Measurements from ENCODE around the gene KCNE3. TPM values are rescaled to one million over a fixed set of nuclear protein-coding genes. Genes with fewer than 3 reads are reported as not detected.

The KCNE3 gene
- total and polyA plus RNA-seq, 10 of the 15 experiments (the other 5 are each of a cell fraction or from before 2014, with no cell fraction given), result not detected

GRCh38 chr11:74494916-74495315, 27.6 kb upstream of the KCNE3 start (continued):
- no peak for TF ChIP-seq CTCF (IDR thresholded peaks at IDR 0.05 in 2 of 3, conservative IDR thresholded peaks at IDR 0.05 in 1 of 3; ENCODE audit: control insufficient read depth in 2 of 3, extremely low read depth in 1 of 3, insufficient read depth in 1 of 3, low read depth in 3 of 3, low read length in 3 of 3)
- TF ChIP-seq EP300 (IDR thresholded peaks at IDR 0.05; ENCODE audit: borderline replicate concordance in 1 of 2, control insufficient read depth in 1 of 2, low read depth in 2 of 2, low read length in 2 of 2), result no peak
- TF ChIP-seq POLR2AphosphoS5 (IDR thresholded peaks at IDR 0.05; ENCODE audit: low read length), result no peak
- TF ChIP-seq MTA2 (IDR thresholded peaks at IDR 0.05; ENCODE audit: low read depth), result no peak

GRCh38 chr11:74493791-74494630, 26.7 kb upstream of the KCNE3 start:
- DNase-seq (ENCODE audit: low read depth, low spot score) (peak; percentile 2), ATAC-seq (no peak), FAIRE-seq (no peak)
- Histone ChIP-seq H3K4me2 (ENCODE audit: control insufficient read depth, insufficient read depth) (peak overlapping the region; percentile 80), H3K79me2 (ENCODE audit: control insufficient read depth, insufficient read depth, low read length) (no peaks in the 10 kb centered on the region), H3K4me1 (ENCODE audit: control insufficient read depth, insufficient read depth, low read length) (no peaks in the 10 kb centered on the region; the same call in 1 of the 2 replicates), H3K27me3 (replicated peaks in 1 of 2; ENCODE audit: control insufficient read depth in 2 of 2, insufficient read depth in 2 of 2, low read length in 1 of 2) (no peaks in the 10 kb centered on the region; a peak in 1 of 4 replicates), H3K36me3 (ENCODE audit: control insufficient read depth in 2 of 2, insufficient read depth in 2 of 2, low read length in 1 of 2) (no peaks in the 10 kb centered on the region), H3K9me3 (replicated peaks; ENCODE audit: control insufficient read depth, insufficient read depth, low read length) (no peaks in the 10 kb centered on the region), H3K9ac (ENCODE audit: control insufficient read depth, insufficient read depth, low read length) (peak overlapping the region; percentile 64; the same call in 1 of the 2 replicates), H2AFZ (ENCODE audit: control insufficient read depth, low read depth, low read length) (peak overlapping the region; percentile 93), H3K27ac (ENCODE audit: control insufficient read depth, insufficient read depth) (peak overlapping the region; percentile 62), H3K4me3 (peak overlapping the region; percentile 64), H4K20me1 (ENCODE audit: control insufficient read depth, insufficient read depth) (no peaks in the 10 kb centered on the region)
- ChIA-PET SMC1A (ENCODE audit: uncharacterized antibody, unreplicated experiment) (interaction anchor here (1.6 kb wide), 1 partner anchor 18 kb away, joined by 4 read pairs; no protein-coding TSS in a partner anchor), RAD21 (ENCODE audit: unreplicated experiment) (interaction anchor here (0.7 to 1.5 kb wide), 5 partner anchors 9 to 514 kb away, joined by 3 to 6 read pairs (median 3); no protein-coding TSS in a partner anchor), POLR2A (interaction anchor here (0.6 to 1.6 kb wide), 5 partner anchors 71 to 179 kb away, joined by 3 to 8 read pairs (median 4); partner anchors contain the start of genes PGM2L1 and POLD3), CTCF (interaction anchor here (1.0 to 3.4 kb wide), 5 partner anchors 41 to 755 kb away, joined by 3 to 11 read pairs (median 4); no protein-coding TSS in a partner anchor)
- 11% methylated on average over 13 of the region's 14 CpGs for WGBS (ENCODE audit: insufficient coverage, insufficient replicate concordance, low lambda C conversion rate, missing lambda C conversion rate)
- intact Hi-C loops (cut with micrococcal nuclease; ENCODE audit: unreplicated experiment) (no loop called here), in situ Hi-C loops (cut with MboI) (no loop called here)
- TF ChIP-seq MYC (IDR thresholded peaks at IDR 0.05; ENCODE audit: insufficient read depth, insufficient read length, insufficient replicate concordance, low read length, severe bottlenecking) (peak; percentile 1), REST (IDR thresholded peaks at IDR 0.05; ENCODE audit: low read depth, low read length) (no peak), ZNF274 (IDR thresholded peaks at IDR 0.05; ENCODE audit: insufficient read depth, insufficient read length) (no peak), ATF7 (IDR thresholded peaks at IDR 0.05; ENCODE audit: low read depth) (no peak)
- no TSS peak for BruUV-seq (replicated peaks)
